HG02885 (cell line): ENCODE data around the gene SLC12A3.

ENCODE experiments used
- ATAC-seq: cut with Tn5 transposase; IDR thresholded peaks from one replicate; pipeline ENCODE4 v1.9.1; 2021; ENCODE audit warnings: mild to moderate bottlenecking; ENCODE audit not compliant: unreplicated experiment, poor library complexity

Gene SLC12A3

DNA sequence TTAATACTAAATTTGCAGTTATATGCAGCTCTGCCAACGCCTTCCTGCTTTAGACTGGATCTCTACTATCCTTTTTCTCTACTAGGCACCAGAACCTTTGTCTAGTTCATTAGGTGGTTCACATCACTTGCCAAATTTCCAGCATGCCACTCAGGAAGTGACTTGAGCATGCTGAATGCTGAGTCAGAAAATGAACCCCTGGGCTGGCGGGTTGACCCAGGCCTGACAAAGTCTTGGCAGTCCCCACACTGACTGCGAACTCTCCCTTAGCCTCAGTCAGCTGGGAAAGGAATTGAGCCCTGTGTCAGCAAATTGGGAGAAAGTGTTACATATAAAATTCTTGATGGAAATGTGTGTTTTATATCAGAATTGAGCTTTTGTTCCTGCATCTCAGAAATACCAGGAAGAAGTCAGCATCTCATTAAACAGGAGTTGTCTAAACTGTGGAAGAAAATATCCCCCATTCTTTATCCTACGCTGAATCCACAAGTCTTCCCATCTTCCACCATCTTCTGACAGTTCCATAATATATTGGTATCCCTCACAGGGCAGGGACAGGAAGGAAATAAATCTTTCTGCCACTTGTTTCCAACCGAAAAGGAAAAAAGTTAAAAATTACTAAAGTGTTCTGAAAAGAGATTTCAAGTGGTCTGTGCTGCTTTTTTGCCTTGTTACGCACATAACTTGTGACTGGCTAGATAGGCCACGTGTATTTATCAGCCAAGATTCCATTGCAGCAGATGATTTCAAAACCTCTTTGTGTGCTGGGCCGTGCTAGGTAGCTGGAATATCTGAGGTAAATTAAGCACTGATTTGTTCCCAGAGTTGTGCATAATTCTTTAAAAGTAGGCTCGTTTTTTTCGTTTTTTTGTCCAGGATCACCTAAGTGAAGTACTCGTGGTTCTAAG lies 16.7 kb upstream of the SLC12A3 start:
- no peak for ATAC-seq

GRCh38 chr16:56848955-56849689 lies 15.9 kb upstream of the SLC12A3 start:
- ATAC-seq: no peak

GRCh38 chr16:56849690-56850680 lies 15.0 kb upstream of the SLC12A3 start:
- no peak for ATAC-seq

DNA sequence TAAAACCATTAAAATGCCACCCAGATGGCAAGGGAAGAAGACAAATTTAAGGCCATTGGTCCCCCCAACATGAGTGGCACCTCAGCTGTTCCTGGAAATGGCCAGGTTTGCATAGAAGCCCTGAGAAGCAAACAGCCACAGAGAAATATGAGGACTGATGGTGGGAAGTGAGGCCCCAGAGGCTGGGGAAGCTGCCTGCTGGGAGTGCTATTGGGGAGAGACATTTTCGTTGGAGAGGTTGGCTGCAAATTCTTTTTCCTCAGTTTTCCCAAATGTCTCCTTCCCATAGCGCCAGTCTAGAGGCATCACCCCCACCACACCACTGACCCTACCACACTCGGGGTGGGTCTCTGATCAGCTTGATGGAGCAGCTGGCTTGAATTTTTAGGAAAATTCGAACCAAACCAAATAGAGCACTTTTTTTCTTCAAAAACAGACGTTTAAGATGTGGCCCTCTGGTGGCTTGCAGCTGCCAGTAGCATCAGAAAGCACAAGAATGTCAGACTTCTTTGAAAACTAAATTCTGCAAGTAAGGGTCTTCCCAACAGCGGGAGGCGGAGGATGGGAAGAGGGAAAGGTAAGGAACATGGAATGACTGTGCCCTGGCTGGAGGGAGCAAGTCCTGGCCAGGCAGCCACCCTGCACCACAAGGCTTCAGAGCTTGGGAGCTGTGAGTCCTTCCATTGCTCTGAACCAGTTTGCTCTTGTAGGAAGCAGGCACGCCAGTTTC lies 13.2 kb upstream of the SLC12A3 start:
- ATAC-seq: no peak

- no peak for ATAC-seq
These were observed 12.6 kb upstream of the SLC12A3 start for GRCh38 chr16:56852401-56852730.

GRCh38 chr16:56852968-56853367 lies 12.0 kb upstream of the SLC12A3 start:
- ATAC-seq: no peak

- ATAC-seq: no peak
These were observed 9.8 kb upstream of the SLC12A3 start for GRCh38 chr16:56855201-56855600.

GRCh38 chr16:56855946-56856345 lies 9.1 kb upstream of the SLC12A3 start:
- ATAC-seq: no peak

DNA sequence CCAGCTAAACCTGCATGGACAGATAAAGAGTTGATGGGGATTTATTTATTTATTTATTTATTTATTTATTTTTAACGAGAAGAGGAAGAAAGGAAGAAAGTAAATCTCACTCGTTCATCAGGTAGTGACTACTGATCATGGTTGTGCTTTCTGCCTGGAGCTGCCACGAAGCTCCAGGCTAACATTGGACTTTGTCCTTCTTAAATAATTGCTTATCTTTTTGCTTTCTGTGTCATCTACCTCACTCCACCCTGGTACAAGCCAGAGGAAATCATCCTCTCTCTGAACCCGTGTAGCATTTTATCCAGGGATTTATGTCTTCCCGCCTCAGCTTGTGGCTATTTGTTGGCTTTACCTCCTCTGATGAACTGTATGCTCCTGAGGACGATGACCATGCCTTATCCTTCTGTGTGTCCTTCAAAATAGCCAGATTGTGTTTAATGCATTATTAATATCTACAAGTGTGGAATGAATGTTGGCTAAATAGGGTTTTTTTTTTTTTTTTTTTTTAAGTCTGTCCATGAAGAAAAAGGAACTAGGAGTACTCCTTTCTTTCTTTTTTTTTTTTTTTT lies 8.0 kb upstream of the SLC12A3 start:
- no peak for ATAC-seq

- no peak for ATAC-seq
These were observed 6.6 kb upstream of the SLC12A3 start for GRCh38 chr16:56858374-56858773.

GRCh38 chr16:56859636-56860035 lies 5.4 kb upstream of the SLC12A3 start:
- ATAC-seq: no peak

- ATAC-seq: peak; percentile 71
These were observed 4.6 kb upstream of the SLC12A3 start for GRCh38 chr16:56860226-56861020.

DNA sequence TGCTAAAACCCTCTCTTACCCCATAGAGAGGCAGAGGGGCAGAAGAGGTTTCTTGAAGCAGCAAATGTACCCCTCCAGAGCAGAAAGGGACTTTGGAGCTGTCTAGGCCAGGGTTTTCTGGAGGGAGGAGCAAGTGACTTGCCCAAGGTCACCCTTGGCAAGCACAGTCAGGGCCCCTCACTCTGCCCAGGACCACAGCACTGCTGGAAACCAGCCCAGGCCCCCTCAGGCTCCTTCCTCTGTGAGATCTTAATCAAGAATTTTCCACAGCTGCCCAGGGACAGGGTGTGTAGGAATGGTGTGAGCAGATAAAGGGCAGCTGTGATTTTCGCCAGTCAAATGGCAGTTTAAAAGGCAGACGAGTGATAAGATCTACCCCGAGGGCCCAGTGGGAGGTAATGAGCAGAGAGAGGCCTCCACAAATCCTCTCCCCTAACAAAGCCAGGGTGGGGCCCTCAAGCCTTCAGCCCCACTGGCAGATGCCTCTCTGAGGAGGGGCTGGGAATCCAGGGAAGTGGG lies 3.9 kb upstream of the SLC12A3 start:
- ATAC-seq: no peak

GRCh38 chr16:56861756-56862155 lies 3.3 kb upstream of the SLC12A3 start:
- ATAC-seq: no peak

- ATAC-seq: no peak
These were observed 2.2 kb upstream of the SLC12A3 start for GRCh38 chr16:56862776-56863175.

GRCh38 chr16:56865394-56866062 lies 521 bp downstream of the SLC12A3 start:
- no peak for ATAC-seq

GRCh38 chr16:56866955-56867830 lies 2.2 kb downstream of the SLC12A3 start:
- ATAC-seq: no peak
